K562 (cell line): ENCODE data around the gene SDF4. TPM values are rescaled to one million over a fixed set of nuclear protein-coding genes. Genes with fewer than 3 reads are reported as not detected.
A peak's percentile ranks its signal among the peaks of the same experiment; 100 is the strongest.

Experiments
- BCOR ChIP-seq: fragments of 450-650 bp; IDR thresholded peaks from 2 replicates; pipeline ENCODE4 v1.6.1; 2016
- CBX8 ChIP-seq: fragments of 200-600 bp; sonication (generic); IDR thresholded peaks from 2 replicates; pipeline ENCODE4 v1.6.1; 2012; ENCODE audit warnings: borderline replicate concordance, mixed run types, low read depth, mild to moderate bottlenecking, moderate library complexity, mixed read lengths, low read length, control low read depth, inconsistent platforms; ENCODE audit not compliant: poor library complexity, severe bottlenecking; ENCODE audit errors: extremely low read depth
- CCAR2 ChIP-seq: fragments of 200-400 bp; formaldehyde crosslinking; IDR thresholded peaks from 2 replicates; pipeline ENCODE4 v1.6.1; 2017; ENCODE audit warnings: mild to moderate bottlenecking, low read depth, low read length
- EGR1 ChIP-seq: fragments of 450-650 bp; conservative IDR thresholded peaks from 2 replicates; pipeline ENCODE4 v1.6.1; 2017; ENCODE audit warnings: mild to moderate bottlenecking
- GATA2 ChIP-seq: sonication (generic); formaldehyde crosslinking; IDR thresholded peaks from 2 replicates; pipeline ENCODE4 v1.4.0; 2020; ENCODE audit warnings: mild to moderate bottlenecking, missing genetic modification reagents
- NR1H2 ChIP-seq: sonication (generic); formaldehyde crosslinking; IDR thresholded peaks from 2 replicates; pipeline ENCODE4 v1.4.0; 2020; ENCODE audit warnings: mild to moderate bottlenecking, missing genetic modification reagents
- NR2F6 ChIP-seq: fragments of 450-650 bp; formaldehyde crosslinking; IDR thresholded peaks from 2 replicates; pipeline ENCODE4 v1.4.0; 2020; ENCODE audit warnings: mild to moderate bottlenecking
- PML ChIP-seq: IDR thresholded peaks from 2 replicates; pipeline ENCODE4 v1.6.1; 2012; ENCODE audit warnings: low read length, inconsistent platforms
- SMAD3 ChIP-seq: fragments of 450-650 bp; formaldehyde crosslinking; conservative IDR thresholded peaks from 2 replicates; pipeline ENCODE4 v1.4.0; 2020; ENCODE audit warnings: mild to moderate bottlenecking
- SMARCE1 ChIP-seq: fragments of 450-650 bp; IDR thresholded peaks from 2 replicates; pipeline ENCODE4 v1.7.1; 2016; ENCODE audit warnings: mild to moderate bottlenecking
- TAF1 ChIP-seq: IDR thresholded peaks from 2 replicates; pipeline ENCODE4 v1.6.1; 2011; ENCODE audit warnings: mild to moderate bottlenecking, low read length, moderate library complexity; ENCODE audit not compliant: insufficient read depth, control insufficient read depth, severe bottlenecking; ENCODE audit errors: extremely low read depth
- ZNF121 ChIP-seq: sonication (generic); formaldehyde crosslinking; conservative IDR thresholded peaks from 2 replicates; pipeline ENCODE4 v1.8.0; 2022; ENCODE audit warnings: missing genetic modification reagents
- ZNF41 ChIP-seq: fragments of 250-450 bp; sonication (Bioruptor Pico); conservative IDR thresholded peaks from 2 replicates; pipeline ENCODE4 v1.4.0; 2020; ENCODE audit warnings: mild to moderate bottlenecking
- polyA plus RNA-seq, 8 experiments: library from polyadenylated mRNA; depleted of rRNA in 4 of 8; stranded (reverse) in 5 of 8; unstranded in 3 of 8; fragments of >200 nt; fragmentation: Nextera tagmentation in 2 of 8; fragmentation: Illumina TruSeq in 1 of 8; extraction: Ambion mirVana in 2 of 8; extraction: Trizol in 1 of 8; gene quantifications; 2 replicates each; pipeline versions ENCODE4 v1.2.1 to v1.2.3, GENCODE V29; 2011 to 2014; ENCODE audit warnings: inconsistent platforms in 1 of 8, missing spikeins in 1 of 8
- total RNA-seq, 7 experiments: library from RNA; depleted of rRNA in 6 of 7; stranded (reverse); fragments of >200 nt in 6 of 7; fragmentation: Illumina TruSeq in 2 of 7; extraction: Trizol in 2 of 7; gene quantifications; 2 replicates each; pipeline versions ENCODE4 v1.2.1 to v1.2.3, GENCODE V29; 2011 to 2021; ENCODE audit warnings: low replicate concordance in 1 of 7
- TF ChIP-seq, protein P1 (sequence below): fragments of 450-650 bp; IDR thresholded peaks from 2 replicates; pipeline ENCODE4 v1.6.1; 2016
- TF ChIP-seq, protein P2 (sequence below): fragments of 250-450 bp; sonication (Bioruptor Pico); IDR thresholded peaks from 2 replicates; pipeline ENCODE4 v1.5.0; 2020; ENCODE audit warnings: mild to moderate bottlenecking, borderline replicate concordance
- TF ChIP-seq, protein P3 (sequence below): fragments of 250-450 bp; sonication (Bioruptor Pico); IDR thresholded peaks from 2 replicates; pipeline ENCODE4 v1.5.0; 2021; ENCODE audit warnings: mild to moderate bottlenecking, moderate library complexity
- TF ChIP-seq, protein P4 (sequence below), 2 experiments: fragments of 250-450 bp in 1 of 2; fragments of 450-650 bp in 1 of 2; sonication (Bioruptor Pico) in 1 of 2; IDR thresholded peaks; 2 replicates each; pipeline versions ENCODE4 v1.6.1 to v1.8.0; 2016 to 2021; ENCODE audit warnings: mild to moderate bottlenecking in 2 of 2, moderate library complexity in 2 of 2, missing compliant biosample characterization in 1 of 2, missing genetic modification characterization in 1 of 2
- TF ChIP-seq, protein P5 (sequence below): fragments of 250-450 bp; sonication (Bioruptor Pico); IDR thresholded peaks from 2 replicates; pipeline ENCODE4 v1.8.0; 2022; ENCODE audit warnings: inconsistent platforms

SDF4 gene
- total and polyA plus RNA-seq, 9 of the 15 experiments (the other 6 are each of a cell fraction or from before 2014, with no cell fraction given): 0.35 to 160 (median 65.2) TPM

DNA sequence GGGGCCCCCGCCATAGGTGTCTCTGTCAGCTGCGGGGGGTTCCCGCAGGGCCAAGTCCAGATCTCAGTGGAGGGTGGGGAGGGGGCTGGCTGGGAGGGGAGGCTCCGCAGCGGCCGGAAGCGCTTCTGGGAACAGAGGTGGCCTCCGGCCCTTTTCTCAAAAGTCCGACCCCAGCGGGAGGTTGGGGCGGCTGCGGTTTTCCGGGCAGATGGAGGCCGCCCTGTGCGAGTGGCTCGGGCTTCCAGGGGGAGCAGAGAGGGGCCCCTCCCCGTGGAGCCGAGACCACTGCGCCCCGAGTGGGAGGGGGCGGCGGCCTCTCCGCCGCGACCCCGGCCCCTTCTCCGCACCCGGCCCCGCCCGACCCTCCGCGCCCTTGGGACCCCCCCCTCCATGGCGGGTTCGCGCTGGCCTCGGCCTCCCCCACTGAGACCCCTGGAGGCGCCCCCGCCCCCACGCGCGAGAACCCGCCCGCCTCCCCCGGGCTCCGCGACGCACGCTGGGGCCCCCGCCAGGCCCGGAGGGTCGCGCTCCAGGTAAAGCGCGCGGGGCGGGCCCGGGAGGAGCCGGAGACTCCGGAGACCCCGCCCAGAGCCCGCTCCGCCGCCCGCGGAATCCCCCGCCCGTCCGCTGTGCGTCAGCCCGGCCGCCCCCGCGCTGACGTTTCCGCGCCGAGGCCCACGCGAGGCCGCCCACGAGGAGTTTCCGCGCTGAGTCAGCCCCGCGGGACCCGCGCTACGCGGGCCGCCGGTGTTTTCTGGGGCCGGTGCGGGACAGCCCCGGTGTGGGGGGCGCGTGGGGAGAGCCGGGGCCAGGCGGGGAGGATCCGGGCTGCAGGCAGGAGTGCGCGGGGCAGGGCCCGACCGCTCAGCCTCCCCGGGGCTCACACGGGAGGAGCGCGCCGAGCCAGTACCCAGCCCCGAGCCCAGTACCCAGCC lies 30.7 kb downstream of the SDF4 start (continued):
- TF ChIP-seq, protein P1, sequence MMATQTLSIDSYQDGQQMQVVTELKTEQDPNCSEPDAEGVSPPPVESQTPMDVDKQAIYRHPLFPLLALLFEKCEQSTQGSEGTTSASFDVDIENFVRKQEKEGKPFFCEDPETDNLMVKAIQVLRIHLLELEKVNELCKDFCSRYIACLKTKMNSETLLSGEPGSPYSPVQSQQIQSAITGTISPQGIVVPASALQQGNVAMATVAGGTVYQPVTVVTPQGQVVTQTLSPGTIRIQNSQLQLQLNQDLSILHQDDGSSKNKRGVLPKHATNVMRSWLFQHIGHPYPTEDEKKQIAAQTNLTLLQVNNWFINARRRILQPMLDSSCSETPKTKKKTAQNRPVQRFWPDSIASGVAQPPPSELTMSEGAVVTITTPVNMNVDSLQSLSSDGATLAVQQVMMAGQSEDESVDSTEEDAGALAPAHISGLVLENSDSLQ: no peak
- TF ChIP-seq, protein P2, sequence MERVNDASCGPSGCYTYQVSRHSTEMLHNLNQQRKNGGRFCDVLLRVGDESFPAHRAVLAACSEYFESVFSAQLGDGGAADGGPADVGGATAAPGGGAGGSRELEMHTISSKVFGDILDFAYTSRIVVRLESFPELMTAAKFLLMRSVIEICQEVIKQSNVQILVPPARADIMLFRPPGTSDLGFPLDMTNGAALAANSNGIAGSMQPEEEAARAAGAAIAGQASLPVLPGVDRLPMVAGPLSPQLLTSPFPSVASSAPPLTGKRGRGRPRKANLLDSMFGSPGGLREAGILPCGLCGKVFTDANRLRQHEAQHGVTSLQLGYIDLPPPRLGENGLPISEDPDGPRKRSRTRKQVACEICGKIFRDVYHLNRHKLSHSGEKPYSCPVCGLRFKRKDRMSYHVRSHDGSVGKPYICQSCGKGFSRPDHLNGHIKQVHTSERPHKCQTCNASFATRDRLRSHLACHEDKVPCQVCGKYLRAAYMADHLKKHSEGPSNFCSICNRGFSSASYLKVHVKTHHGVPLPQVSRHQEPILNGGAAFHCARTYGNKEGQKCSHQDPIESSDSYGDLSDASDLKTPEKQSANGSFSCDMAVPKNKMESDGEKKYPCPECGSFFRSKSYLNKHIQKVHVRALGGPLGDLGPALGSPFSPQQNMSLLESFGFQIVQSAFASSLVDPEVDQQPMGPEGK: no peak
- TF ChIP-seq, protein P3, sequence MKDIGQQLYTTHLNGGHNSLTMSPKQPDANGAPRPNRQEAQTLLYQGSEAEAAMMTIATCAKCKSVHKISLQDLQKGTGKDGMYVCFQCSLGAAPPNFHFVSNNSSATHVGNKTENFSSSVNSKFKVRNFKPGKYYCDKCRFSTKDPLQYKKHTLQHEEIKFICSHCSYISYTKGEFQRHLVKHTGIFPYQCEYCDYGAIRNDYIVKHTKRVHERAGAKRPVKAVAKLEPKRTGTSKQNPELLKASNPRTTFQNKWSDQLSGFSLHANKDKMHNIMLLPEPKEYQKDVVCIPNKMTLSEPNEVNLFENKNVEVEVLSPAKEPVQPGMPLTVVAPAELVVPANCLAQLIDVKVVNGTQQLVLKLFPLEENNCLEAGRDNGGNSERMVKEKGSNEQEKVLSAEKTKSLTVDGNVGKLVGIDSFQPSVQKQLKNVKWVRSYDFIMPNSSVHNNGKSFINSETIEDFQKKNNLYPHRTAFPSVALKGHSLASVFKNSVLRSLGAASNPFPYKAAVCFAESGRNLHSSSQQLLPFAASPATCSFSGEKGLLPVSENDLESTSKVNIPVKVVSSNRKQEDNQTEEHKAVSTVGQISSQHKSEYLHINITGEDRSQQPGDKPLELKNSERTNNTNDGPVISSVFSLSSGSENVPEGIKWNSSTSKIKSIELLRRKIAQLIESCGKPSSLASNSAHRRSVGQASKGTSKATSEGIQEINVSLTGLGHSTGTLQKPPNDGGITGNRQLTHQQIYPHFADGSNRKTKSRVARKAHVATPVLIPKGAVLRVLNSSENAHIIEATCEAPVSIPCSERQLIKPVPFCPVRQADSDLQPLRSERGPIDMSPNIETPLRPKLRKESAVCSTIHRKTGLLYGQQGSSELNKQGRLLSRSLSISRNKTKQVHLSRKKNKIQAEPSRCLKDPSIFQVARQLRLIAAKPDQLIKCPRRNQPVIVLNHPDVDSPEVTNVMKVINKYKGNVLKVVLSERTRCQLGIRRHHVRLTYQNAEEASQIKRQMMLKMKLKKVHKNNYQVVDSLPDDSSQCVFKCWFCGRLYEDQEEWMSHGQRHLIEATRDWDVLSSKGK (CRISPR knock-in tag): no peak
- TF ChIP-seq, protein P4, sequence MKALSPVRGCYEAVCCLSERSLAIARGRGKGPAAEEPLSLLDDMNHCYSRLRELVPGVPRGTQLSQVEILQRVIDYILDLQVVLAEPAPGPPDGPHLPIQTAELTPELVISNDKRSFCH (CRISPR knock-in tag; IDR thresholded peaks at IDR 0.05): no peak
- TF ChIP-seq, protein P4 (tag; IDR thresholded peaks at IDR 0.05): no peak
- no peak for TF ChIP-seq CBX8
- TF ChIP-seq NR1H2 (CRISPR knock-in tag): no peak
- no peak for TF ChIP-seq ZNF121 (CRISPR knock-in tag)
- TF ChIP-seq, protein P5, sequence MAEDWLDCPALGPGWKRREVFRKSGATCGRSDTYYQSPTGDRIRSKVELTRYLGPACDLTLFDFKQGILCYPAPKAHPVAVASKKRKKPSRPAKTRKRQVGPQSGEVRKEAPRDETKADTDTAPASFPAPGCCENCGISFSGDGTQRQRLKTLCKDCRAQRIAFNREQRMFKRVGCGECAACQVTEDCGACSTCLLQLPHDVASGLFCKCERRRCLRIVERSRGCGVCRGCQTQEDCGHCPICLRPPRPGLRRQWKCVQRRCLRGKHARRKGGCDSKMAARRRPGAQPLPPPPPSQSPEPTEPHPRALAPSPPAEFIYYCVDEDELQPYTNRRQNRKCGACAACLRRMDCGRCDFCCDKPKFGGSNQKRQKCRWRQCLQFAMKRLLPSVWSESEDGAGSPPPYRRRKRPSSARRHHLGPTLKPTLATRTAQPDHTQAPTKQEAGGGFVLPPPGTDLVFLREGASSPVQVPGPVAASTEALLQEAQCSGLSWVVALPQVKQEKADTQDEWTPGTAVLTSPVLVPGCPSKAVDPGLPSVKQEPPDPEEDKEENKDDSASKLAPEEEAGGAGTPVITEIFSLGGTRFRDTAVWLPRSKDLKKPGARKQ (CRISPR knock-in tag): no peak
- no peak for TF ChIP-seq SMARCE1
- no peak for TF ChIP-seq TAF1
- TF ChIP-seq PML: no peak
- TF ChIP-seq SMAD3: no peak
- TF ChIP-seq CCAR2: no peak
- TF ChIP-seq EGR1: peak; percentile 97
- no peak for TF ChIP-seq BCOR
- TF ChIP-seq GATA2: no peak
- no peak for TF ChIP-seq ZNF41 (CRISPR knock-in tag)
- no peak for TF ChIP-seq NR2F6 (CRISPR knock-in tag)
